Stomach (tissue), 4 donors: ENCODE data around the gene MCRIP2.

Experiments
- CTCF ChIP-seq, 7 experiments: fragments of 450-650 bp in 4 of 7; fragments of 200-600 bp in 3 of 7; sonication (generic) in 3 of 7; IDR thresholded peaks; one replicate each; pipeline ENCODE4 v1.5.1; 2016 to 2019; ENCODE audit warnings: antibody characterized with exemption in 7 of 7, control low read depth in 2 of 7, mild to moderate bottlenecking in 1 of 7
- POLR2A ChIP-seq, 4 donors: fragments of 450-650 bp; IDR thresholded peaks; one replicate each; pipeline ENCODE4 v1.6.1; 2016; ENCODE audit warnings: antibody characterized with exemption in 4 of 4, control low read depth in 2 of 4, mild to moderate bottlenecking in 1 of 4, moderate library complexity in 1 of 4
- POLR2AphosphoS5 ChIP-seq, 3 donors: sonication (generic); formaldehyde crosslinking; IDR thresholded peaks; one replicate each; pipeline ENCODE4 v1.6.1; 2016; ENCODE audit warnings: antibody characterized with exemption in 3 of 3

- TF ChIP-seq CTCF (IDR thresholded peaks at IDR 0.05) = no peak
- no peak for TF ChIP-seq POLR2A (IDR thresholded peaks at IDR 0.05)
- TF ChIP-seq POLR2AphosphoS5 (IDR thresholded peaks at IDR 0.05) = no peak
These were observed 24.9 kb downstream of the MCRIP2 start for GRCh38 chr16:666572-666971.
